GM21529 (cell line): ENCODE results near the gene ANO2.

Experiments used
- ATAC-seq: cut with Tn5 transposase; IDR thresholded peaks from one replicate; pipeline ENCODE4 v1.9.1; 2021; ENCODE audit not compliant: unreplicated experiment

Gene ANO2

GRCh38 chr12:5630726-5631125 is 314.3 kb downstream of the ANO2 start:
- no peak for ATAC-seq

DNA sequence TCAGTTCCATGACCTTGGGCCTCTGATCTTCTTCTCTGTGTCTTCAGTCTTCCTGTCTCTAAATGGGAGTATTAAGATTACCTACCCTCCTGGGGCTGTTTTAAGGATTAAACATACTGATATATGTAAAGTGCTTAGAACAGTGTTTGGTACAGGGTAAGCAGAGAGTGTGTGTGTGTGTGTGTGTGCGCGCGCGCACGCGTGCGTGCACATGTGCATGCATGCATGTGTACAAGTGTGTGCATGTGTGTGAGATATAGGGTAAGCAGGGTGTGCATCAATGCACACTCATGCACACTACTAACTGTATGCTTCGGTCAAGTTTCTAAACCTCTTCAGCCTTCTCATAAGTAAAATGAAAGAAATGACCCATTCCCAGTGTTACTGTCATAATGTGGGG is 316.6 kb downstream of the ANO2 start:
- ATAC-seq, result no peak

GRCh38 chr12:5627053-5627630 is 317.9 kb downstream of the ANO2 start:
- ATAC-seq, result no peak

- no peak for ATAC-seq
Observed at GRCh38 chr12:5626151-5626550, 318.9 kb downstream of the ANO2 start.

DNA sequence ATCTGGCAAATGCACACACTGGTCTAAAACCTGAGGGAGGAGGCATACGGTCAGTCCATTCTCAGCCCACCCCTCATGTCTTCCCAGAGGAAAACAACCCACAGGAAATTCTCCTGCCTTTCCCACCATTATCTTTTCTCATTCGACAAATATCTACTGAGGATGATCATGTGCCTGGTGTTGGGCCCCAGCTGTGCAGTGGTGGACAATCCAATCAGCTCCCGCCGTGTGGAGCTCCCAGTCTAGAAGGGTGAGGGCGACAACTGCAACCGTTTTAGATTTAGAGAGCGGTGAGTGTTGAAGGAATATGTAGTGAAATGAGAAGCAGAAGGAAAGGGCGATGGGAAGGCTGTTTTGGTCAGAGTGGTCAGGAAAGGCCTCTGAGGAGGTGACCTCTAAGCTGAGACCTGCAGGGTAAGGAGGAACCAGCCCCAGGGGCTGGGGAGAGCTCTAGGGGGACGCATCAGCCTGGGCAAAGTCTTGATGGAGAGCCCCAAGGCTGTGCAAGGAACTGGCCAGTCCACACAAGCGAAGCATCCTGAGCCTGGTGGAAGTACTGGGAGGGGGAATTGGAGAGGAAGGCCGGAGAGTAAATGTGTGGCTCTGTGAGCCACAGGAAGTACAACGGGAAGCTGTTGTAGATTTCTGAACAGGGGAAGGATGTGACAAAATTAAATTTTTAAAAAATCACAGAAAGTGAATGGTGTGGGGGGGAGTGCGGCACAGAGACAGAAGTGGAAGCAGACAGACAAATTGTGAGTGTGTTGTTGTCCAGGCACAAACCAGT is 320.4 kb downstream of the ANO2 start:
- ATAC-seq, result no peak

DNA sequence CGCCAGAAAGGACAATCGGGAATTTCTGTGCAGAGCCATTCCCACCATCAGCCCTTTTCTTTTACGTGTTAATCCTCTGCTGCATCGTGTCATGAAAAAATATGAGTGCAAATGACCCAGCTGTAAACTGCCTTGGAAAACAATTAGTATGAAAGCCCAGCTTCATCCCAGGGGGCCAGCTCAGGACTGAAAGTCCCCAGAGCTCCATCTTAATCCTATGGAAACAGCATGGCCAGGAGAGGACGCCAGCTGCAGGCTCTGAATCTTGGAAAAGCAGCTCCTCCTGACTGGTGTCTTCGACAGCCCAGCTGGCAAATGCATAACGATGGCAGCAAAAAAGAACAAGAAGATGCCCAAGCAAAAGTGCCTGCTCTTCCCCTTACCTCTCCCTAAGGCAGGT is 321.6 kb downstream of the ANO2 start:
- ATAC-seq, result no peak

DNA sequence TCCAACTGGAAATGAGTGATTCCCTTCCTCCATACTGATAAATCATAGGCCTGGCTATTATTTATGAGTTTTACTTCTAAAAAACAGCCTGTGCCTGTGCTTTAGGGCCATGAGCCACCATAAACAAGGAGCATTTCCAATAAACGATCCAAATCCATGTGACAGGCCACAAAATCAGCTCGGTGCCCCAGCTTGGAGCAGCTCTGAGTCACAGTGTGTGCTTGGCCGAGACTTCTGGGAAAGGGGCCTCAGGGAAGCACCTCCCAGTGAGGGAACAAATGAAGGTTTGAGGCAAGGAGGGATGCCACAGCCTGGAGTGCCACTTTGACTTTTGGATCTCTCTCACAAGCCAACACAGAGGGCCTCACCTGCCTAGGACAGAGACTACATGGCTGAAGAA is 322.8 kb downstream of the ANO2 start:
- ATAC-seq, result no peak

DNA sequence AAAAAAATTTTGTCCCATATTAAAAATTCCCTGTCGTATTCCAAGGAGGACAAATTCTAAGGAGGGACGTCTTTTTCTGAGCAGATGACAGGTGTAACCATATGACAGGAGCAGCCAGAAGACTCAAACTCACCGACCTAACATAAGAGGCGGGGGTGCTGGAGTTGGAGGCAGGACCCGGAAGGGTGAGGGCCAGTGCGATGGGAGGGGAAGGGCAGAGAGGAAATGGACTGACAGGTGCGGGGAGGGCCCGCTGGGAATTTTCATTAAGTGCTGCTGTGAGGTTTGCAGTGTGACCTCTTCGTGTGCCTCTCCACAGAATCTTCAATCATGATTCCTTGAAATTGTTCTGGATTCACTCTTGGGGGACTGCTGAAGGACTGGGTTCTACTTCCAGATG is 323.7 kb downstream of the ANO2 start:
- ATAC-seq, result no peak

GRCh38 chr12:5620896-5621295 is 324.2 kb downstream of the ANO2 start:
- ATAC-seq, result no peak

DNA sequence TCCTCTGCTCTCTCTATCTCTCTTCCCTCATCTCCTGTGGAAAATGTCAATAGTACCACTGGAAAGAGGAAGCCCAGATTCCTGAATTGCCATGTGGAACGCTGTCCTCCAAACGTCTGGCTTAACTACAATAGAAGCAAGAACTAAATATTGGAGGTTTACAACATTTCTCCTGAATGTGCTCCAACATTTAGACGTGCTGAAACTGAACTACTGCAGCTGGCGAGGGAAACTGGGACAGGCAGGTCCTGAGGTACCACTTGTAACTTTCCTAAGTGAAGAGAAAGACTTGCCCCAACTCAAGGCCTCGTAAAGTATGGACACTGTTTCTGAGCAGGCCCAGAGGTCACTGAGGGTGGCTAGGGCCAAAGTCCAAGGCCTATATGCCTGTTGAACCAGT is 325.4 kb downstream of the ANO2 start:
- ATAC-seq, result no peak

DNA sequence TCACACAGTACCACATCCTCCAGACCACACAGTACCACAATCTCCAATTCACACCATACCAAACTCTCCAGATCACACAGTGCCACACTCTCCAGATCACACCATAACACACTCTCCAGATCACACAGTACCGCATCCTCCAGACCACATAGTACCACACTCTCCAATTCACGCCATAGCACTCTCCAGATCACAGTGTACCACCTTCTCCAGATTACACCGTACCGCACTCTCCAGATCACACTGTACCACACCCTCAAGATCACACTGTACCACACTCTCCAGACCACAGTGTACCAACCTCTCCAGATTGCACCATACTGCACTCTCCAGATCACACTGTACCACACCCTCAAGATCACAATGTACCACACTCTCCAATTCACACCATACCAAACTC is 328.2 kb downstream of the ANO2 start:
- no peak for ATAC-seq

- ATAC-seq, result no peak
Observed at GRCh38 chr12:5615760-5616159, 329.3 kb downstream of the ANO2 start.

DNA sequence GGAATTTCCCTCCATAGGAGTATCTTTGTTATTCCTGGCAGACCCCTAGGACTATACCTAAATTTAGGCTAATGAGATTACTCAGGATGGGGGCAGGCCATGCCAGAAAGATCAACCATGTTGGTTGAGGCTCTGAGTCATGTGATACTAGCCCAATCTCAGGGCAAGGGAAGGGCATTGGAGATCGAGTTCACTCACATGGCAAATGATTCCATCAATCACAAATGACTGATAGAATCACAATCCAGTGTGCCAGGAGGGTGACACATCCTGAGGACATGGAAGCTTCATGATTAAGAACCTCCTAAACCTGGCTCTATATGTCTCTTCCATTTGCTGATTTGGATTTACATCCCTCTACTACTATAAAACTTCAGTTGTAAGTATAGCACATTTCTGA is 330.8 kb downstream of the ANO2 start:
- no peak for ATAC-seq

GRCh38 chr12:5612556-5613410 is 332.3 kb downstream of the ANO2 start:
- no peak for ATAC-seq

DNA sequence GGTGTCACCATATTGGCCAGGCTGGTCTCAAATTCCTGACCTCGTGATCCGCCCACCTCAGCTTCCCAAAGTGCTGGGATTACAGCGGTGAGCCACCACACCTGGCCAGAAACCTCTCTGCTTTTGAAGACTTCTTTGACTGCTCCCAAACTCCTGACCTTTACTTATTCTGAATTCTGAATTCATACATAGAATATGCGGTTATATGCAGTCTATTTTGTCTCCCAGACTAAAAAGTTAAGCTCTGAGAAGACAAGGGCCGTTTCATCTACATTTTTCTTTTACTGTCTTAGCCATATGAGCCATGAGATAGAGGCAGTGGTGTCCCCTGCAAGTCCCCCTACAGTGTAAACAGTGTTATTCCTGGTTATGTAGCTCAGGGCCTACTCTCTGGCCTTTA is 333.9 kb downstream of the ANO2 start:
- ATAC-seq, result no peak

DNA sequence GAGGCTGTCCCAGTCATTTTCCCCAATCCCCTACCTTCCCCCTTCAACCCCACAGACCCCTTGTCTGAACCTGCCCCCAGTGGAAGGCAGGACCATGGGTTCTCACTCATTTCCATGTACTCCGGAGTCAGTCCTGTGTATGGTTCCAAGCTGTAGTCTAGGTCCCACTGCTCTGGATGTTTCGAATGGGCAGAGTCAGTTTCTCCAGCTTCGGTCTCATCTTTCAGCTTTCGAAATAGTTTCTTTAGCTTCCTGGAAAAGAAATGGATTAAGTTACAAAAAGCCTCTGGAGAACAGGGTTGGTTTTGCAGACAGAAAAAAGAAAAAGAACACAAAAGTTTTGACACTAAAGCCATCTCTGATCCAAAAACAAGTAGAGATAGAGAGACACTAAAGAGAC is 345.7 kb downstream of the ANO2 start:
- ATAC-seq, result no peak

GRCh38 chr12:5593998-5594397 is 351.1 kb downstream of the ANO2 start:
- ATAC-seq, result no peak

DNA sequence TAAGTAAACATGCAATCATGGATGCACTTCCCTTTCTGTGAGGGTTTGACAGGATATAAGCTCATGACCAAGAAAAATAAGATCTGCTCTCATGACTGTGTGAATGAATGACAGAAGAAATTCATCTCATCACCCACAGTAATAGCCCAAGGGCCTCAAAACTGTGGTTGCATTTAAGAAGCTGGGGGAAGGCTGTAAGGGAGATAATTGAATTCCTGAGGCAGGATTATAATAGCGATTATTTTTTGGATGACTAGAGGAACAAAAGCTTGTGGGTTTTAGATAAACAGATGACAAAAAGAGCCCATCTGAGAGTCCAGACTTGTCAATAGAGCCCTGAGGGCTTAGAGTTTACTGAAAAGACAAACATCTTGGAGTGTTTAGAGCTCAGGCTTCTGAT is 352.0 kb downstream of the ANO2 start:
- no peak for ATAC-seq

- no peak for ATAC-seq
Observed at GRCh38 chr12:5592310-5592709, 352.7 kb downstream of the ANO2 start.

DNA sequence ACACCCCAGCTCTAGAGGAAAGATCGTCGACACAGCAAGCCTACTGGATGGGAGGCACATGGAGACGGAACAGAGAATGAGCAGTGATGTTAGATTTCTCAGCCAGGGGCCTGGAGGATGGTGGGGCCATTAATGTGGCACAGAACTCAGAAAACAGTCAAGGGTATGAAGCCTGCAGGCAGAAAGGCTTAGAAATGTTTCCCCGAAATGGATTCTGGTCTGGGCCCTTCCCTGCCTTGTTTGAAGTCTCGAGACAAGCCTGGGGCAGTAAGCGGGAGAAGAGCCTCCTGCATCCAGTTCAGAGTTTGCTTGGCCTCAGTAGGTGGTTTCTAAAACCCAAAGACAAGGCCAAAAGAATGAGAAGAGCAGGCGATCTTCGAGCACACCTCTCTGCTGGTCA is 354.7 kb downstream of the ANO2 start:
- no peak for ATAC-seq

DNA sequence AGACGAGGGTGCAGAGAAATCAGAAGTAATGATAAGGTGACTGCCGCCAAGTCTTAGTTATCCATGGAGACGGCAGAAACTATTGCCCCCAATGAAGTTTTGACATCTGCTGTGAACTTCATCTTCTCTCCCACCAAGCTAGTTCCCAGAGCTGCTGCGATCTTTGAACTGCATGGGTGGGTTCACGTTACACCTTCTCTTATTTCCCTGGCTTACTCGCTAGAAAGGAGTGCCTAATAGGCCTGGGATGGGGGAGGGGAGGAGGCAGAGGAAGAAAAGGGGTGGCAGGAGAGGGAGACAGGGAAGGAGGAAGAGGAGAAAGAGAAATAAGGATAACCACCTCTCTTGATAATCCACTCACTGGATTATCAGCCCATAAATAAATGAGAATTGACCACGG is 356.0 kb downstream of the ANO2 start:
- ATAC-seq, result no peak

DNA sequence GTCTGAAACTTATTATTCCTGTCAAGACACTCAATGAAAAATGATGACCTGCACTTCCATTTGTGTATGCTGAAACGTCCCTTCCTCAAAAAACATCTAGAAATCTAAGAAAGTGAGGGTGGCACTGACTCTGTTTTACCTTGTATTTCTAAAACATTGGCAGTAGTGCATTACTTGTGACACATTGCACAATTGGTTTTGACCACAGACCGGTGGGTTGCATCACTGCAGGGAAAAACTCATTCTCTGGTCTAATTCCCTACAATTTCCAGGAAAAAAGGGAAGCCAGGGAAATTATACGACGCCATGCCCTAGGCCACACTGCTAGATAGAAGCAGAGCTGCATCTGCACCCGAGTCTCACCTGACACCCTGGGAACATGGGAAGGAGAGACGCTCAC is 356.5 kb downstream of the ANO2 start:
- no peak for ATAC-seq
